NCI-H2227 (cell line): Measurements from ENCODE around the gene FHL1.
"Not testable (repeated sequence)": the region's sequence is repeated elsewhere in the genome, so short reads cannot be mapped to it uniquely, and the experiment has no call there.

Source experiments
- DNase-seq: peaks from one replicate; lab custom pipeline; 2025; ENCODE audit not compliant: unreplicated experiment; lab: John Stamatoyannopoulos, UW

FHL1 gene

DNA sequence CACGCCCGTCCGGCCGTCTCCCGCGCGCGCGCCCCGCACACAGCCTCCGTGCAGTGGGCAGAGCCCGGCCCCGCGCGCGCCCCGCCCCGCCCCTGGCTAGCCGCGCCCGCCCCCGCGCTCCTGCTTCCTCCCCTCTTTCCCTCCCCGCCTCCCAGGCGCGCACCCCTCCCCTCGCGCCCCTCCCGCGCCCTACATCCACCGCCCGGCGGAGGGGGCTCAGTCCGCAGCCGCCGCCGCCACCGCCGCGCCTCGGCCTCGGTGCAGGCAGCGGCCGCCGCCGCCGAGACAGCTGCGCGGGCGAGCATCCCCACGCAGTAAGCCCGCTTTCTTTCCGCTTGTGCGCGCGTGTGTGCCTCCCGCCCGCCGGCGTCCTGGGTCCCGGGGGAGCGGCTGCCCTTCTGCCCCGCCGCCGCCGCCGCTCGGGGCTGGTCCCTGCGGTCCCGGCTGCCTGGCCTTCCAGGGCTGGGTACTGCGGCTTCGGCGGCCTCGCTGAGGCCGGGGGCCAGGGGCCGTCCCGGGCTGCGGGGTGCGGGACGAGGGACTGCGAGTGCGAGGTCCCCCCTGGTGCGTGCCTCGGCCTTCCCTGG lies at the start of gene FHL1:
TSS of gene FHL1 (plus strand) at position 219 of the 587 bp plus-strand sequence.
- peak; percentile 88 for DNase-seq

DNA sequence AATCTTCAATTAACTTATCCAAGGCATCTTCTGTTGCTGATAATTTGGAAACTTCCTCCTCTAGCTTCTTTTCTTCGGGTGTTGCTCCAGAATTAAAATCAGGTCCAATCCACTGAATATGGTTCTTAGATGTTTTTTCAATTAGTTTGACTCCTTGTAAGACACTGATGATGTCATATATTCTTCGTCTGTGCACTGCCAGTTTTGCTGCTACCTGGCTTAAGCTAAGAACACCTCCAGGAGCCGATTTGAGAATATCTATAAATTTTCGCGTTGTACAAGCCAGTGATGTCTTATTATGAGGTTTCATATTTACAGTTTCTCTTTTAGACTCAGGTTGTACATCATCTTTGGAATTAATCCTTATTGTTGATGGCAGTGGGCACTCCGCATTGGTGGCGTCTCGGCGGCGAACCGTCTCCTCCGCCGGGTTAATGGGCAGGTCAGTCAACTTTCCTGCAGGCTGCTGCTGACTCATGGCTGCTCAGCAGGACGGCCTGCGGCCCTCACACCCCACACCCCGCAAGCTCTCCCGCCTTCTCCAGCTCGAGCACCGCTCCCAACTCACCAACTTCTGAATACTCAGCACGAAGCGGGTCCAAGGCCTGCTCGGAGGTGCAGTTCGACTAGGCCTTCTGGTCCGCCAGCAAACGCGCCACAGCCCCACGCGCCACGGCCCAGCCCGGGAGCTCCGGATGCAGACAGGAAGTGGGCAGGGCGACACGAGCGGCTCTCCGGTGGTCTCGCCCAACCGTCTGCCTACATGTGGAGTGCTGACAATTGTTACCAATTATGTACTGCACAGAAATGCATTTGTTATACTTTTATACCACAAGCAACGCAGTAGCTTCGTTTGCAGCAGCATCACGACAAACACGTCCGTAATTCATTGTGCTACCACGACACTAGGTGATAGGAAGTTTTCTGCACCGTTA lies 49.2 kb upstream of the FHL1 start:
- no peak for DNase-seq

DNA sequence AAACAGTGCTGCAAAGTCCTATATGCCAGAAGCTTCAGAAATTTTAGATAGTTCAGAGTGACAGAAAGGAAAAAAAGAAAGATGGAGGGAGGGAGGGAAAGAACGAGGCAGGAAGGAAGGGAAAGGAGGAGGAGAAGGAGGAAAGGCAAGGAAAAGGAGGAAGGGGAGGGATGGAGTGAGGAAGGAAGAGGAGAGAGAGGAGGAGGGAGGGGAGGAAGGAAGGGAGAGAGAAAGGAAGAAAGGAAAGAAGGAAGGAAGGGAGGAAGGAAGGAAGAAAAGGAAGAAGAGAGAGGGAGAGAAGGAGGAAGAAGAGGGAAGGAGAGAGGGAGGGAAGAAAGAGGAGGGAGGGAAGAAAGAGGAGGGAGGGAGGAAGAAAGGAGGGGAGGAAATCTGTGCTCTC lies 42.4 kb upstream of the FHL1 start:
- DNase-seq = no peak

DNA sequence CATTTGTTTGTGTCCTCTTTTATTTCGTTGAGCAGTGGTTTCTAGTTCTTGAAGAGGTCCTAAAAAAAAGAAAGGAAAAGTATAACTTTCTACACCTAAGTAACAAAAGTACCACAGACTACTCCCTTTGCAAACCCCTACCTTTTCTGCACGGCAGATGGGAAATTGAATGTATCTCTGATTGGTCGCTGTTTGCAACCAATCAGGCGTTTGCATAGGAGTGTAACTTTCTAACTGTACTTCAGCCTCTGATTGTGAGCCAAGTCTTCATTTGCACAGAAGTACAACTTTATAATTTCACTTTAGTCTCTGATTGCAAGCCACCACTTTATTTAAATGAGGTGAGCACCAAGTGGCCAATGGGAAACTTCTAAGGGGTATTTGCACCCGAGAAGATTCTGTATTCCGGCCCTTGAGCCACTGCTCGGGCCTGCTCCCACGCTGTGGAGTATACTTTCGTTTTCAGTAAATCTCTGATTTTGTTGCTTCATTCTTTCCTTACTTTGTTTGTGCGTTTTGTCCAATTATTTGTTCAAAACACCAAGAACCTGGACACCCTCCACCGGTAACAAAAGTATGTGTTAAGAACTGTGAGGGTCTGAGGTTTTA lies 40.3 kb upstream of the FHL1 start:
- no peak for DNase-seq

DNA sequence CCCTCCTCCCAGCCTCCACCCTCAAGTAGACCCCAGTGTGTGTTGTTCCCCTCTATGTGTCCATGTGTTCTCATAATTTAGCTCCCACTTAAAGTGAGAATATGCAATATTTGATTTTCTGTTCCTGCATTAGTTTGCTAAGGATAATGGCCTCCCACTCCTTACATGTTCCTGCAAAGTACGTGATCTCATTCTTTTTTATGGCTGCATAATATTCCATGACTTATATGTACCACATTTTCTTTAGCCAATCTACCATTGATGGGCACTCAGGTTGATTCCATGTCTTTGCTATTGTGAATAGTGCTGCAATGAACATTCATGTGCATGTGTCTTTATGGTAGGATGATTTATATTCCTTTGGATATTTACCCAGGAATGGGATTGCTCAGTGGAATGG lies 38.4 kb upstream of the FHL1 start:
- not testable (repeated sequence) for DNase-seq

DNA sequence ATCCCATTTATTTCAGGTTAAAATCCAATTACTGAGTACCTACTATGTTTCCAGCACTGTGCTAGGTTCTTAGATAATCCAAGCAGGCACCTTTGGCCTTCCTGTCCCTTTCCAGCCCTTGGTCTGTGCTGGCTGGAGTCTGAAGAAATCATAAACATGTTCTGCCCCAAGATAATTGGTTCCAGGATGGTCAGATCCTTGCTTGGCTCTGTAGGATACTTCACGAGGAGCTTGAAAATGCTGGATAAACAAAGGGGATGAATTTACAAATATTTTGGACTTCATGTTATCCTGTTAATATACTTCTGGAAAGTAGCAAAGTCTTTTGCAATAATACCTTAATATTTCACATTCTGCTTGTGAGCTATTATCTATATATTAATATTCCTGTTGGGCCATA lies 35.0 kb upstream of the FHL1 start:
- DNase-seq = no peak

DNA sequence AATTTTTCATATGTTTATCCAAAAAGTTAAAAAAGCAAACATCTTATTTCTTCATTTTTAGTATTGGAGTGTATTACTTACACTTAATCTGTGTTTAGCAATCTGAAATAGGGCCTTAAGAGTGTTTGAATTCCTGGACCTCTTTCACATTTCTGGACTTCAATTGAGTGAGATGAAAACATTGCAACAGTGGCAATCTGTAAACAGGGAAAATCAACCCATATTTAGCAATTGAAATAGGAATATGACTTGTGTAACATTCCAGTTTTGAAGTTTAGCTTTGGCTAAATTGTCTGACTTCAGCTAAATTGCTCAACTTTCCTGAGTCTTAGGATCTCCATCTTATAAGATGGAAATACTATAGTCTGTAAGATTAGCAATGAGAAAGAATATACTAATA lies 34.6 kb upstream of the FHL1 start:
- no peak for DNase-seq

DNA sequence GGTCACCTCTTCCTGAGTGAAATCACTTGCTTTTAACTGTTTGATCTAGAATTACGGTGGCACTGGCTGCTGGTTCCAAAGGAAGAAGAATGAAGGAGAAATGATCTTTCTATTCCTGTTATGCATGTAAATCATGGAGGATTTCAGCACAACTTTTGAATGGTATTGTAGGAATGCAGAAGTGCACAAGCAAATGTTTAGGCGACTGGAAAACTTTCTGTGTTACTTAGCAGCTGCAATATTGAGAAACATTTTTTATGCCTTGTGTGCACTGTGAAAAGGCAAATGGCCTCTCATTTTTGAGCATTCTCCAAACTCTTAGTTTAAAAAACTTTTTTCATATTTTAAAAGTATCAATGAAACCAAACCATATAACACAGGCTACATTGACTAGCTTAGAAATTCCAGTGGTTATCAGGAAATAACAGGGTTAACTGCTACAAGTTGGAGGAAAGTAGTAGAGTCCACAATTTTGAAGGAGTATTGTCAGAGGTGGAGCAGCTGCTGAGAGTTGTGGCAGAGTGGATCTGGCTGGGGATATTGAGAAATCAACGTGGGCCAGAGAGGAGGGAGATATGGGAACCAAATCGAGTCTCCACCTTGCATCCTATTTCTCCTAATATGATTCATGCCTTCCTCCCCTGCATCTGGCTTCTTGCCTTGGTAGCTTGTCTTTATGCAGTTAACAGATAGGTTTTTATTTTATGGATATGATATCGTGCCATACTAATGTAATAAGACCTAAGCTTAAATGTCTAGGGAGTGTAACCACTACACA lies 32.0 kb upstream of the FHL1 start:
- no peak for DNase-seq

DNA sequence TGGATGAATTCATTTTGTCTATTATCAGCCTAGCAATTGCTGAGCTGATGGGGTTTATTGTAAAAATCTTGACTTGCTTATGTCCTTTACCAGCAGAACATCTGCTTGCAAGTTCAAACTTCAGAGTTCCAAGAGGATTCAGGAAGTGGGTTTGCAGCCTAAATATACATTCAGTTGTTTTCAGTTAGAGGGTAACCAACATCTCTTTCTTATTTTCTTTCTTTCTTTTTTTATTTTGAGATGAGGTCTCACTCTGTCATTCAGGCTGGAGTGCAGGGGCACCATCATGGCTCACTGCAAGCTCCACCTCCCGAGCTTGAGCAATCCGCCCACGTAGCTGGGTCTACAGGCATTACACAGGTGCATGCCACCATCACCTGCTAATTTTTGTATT lies 31.4 kb upstream of the FHL1 start:
- no peak for DNase-seq

DNA sequence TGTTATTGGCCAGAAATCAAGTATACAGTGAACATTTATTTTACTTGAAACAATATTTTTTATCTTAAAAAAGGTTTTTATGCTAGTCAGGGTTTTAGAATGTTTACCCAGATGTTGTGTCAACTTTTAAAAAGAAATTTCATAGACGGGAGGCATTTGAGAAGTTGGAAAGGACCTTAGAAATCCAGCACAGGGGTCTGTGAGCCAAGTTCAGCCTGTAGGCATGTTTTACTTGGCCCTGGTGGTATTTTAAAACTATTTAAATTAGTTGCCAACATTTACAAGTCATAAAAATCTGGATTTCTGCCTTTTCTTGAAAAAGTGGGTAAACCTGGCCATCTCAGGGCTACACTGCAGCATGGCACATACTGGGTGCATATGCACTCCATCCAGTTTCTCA lies 25.5 kb upstream of the FHL1 start:
- no peak for DNase-seq

DNA sequence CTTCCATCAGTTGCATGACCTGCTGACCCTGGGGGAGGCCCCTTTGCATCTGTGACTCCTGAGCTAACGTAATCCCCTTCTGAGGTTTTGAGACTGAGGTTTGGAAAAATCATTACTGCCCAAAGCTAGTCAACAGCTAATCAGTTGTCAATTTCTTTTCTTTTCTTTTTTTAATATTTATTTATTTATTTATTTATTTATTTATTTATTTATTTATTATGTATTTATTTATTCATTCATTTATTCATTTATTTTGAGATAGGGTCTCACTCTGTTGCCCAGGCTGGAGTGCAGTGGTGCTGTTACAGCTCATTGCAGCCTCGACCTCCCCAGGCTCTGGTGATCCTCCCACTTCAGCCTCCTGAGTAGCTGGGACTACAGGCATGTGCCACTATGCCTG lies 25.1 kb upstream of the FHL1 start:
- DNase-seq = no peak

DNA sequence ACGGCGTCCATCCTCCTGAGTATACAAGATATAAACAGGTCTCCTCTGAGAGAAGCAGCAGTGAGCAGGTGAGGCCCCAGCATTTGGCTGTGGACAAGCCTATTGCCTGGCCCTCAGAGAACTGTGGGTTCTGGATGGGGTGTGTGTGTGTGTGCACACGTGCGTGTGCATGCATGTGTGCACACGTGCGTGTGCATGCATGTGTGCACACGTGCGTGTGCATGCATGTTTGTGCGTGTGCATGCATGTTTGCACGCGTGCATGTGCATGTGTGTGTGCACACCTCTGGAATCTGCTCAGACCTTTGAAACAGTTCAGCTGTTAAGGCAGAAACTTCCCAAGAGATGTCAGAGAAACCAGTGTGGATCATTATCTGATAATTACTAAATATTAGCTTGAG lies 22.2 kb upstream of the FHL1 start:
- no peak for DNase-seq

DNA sequence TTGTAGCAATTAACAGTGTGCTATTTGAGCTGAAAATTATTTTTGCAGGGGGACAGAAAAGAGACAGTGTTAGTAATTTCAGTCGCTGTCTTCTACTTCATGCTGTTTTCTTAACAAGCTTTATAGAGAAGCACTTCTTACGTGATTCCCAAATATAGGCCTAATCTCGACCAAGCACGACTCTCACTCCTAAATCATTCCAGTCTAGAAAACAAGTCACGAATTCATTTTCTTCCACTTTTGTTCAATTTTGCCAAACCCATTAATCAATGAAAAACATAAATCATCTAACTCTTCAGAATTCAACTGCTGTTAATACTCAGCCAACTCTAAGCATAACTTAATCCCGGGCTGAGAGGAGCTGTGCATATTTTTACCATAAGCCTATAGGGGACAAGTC lies 21.0 kb upstream of the FHL1 start:
- DNase-seq = no peak

DNA sequence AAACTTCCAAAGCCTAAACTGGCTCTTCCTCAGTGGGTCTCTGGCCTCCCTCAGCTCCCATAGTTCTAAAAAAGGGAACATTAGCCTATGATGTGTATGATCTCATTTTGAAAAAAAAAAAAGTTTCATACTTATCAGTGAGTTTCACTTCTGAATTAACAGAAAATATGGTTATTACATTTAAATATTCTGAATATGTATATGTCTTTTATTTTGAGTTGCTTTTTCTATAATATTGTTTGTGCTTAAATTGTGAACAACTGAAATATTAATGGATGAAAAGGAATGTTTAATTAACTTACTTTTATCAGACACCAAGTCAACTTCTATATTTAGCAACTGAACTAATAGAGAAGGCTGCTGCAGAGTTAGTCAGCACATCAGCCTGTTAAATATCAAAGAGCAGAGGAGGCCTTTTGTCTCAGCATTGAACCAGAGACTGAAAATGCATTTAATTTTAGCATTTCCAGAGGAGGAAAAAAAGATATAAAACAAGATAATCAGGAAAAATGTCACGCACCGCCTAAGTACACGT lies 20.4 kb upstream of the FHL1 start:
- DNase-seq = no peak

DNA sequence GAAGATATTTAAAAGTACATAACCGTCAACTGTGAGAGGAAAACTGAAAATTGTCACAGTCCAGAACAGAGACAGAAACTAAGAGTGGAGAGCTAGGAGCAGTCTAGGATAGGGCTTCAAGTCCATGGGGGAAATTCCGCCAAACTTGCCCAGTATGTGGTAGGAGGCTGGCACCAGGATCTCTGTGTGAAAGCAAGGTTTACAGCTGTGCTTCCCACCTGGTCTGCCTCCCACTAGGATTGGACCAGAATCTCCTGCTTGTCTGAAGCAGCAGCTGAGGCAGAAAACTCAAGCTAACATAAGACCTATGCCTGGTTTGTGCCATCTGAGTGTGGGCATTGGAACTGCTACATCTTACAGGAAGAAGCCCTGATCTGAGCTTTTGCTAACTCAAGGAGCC lies 18.6 kb upstream of the FHL1 start:
- no peak for DNase-seq

DNA sequence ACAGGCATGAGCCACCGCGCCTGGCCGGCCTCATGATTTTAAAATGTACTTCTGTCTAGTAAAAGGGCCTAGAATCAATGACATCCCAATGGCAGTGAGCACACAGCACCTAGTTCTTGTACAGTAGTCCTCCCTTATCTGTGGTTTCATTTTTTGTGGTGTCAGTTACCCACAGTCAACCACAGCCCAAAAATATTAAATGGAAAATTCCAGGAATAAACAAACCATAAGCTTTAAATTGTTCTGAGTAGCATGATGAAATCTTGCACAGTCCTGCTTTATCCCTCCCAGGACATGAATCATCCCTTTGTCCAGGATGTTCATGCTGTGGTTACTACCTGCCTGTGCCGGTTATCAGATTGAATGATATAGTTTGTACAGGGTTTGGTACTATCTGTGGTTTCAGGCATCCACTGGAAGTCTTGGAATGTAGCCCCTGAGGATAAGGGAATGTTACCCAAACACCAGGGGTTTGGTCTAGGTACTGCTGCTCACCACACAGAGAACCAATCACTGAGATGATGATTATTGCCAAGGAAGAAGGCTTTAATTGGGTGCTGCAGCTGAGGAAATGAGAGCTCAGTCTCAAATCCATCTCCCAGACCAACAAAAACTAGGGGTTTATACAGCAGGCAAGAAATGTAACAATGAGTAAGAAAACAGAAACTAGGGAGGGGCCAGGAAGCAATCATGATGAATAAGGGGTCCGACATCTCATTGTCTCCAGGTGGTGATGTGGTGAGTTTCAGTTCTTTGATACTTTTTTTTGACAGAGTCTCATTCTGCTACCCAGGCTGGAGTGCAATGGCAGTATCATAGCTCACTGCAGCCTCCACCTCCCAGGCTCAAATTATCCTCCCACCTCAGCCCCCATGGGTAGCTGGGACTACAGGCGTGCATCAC lies 16.2 kb upstream of the FHL1 start:
- DNase-seq = no peak

DNA sequence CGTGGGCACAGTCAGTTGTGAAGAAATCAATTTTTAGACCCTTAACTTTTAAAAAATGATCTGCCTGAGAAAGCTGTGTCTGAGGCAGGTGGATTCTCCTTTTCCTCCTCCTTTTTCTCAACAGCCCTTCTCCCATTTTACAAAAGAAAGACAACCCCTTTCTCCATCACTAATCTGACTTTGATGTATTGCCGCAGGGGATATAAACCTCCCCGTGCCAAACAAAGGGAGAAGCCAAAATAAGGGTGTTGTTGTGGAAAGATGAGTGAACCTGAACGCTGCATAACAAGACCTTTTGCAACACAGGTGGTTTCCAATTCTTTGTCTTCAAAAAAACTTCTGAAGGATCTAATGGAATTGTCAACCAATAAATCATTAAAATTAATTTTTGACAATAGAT lies 8.4 kb upstream of the FHL1 start:
- no peak for DNase-seq

DNA sequence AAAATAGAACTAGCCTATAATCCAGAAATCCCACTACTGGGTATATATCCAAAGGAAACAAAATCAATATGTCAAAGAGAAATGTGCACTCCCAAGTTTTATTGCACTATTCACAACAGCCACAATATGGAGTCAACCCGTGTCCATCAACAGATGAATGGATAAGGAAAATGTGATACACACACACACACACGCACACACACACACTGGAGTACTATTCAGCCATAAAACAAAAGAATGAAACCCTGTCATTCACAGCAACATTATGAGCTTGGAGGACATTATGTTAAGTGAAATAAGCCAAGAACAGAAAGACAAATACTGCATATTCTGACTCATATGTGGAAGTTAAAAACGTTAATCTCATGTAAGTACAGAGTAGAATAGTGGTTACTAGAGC lies 5.8 kb upstream of the FHL1 start:
- DNase-seq = no peak

DNA sequence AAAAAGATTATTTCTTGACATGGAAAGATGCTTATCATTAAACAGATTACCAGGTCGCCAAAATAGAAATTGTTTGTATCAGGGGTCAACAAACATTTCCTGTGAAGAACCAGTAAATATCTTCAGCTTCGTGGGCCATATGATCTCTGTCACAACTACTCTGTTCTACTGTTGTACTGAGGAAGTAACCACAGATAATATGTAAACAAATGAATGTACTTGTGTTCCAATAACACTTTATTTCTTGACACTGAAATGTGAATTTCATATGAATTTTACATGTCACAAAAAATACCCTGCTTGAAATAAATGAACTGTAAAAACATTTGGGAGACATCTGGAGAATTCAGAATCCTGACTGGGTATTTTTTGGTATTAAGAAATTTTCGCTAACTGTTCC lies 4.7 kb upstream of the FHL1 start:
- DNase-seq = no peak

DNA sequence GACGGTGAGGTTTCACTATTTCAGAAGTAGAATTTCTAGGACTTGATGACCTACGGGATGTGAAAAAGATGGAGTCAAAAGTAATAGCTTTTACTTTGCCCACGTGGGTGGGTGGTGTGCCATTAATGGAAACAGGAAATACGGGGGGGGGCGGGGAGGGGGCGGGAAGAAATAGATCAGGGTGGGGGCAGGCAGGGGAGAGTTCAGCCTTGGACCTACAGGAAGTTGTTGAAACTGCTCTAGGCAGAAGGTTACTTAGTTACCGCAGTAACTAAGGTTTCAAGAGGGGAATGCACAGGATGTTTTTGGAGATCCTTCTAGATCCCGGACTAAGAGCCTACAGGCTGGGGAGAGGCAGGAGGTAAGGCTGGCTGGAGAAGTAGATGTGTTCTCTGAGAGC lies 3.6 kb upstream of the FHL1 start:
- DNase-seq = no peak
